ENCODE measurements around the gene RUNX1. TPM values are rescaled to one million over a fixed set of nuclear protein-coding genes. Genes with fewer than 3 reads are reported as not detected.

The RUNX1 gene
- total RNA-seq, 1 donor from 2014 or later, result 92.1 TPM

GRCh38 chr21:35014302-35015041 is 34.6 kb downstream of the RUNX1 start:
- TF ChIP-seq CTCF (IDR thresholded peaks at IDR 0.05), result no peak
- Mint-ChIP-seq H3K27me3 (no peaks in the 10 kb centered on the region), H3K9me3 (no peaks in the 10 kb centered on the region), H3K4me3 (no peak overlapping the region), H3K27ac (no peak overlapping the region), H3K4me1 (peaks cover 17% of the 10 kb centered on the region), H3K36me3 (ENCODE audit: low read depth) (peaks cover 43% of the 10 kb centered on the region)
- ChIA-PET POLR2A (interaction anchor here (1.3 kb wide), 1 partner anchor 11 kb away, joined by 4 read pairs; no protein-coding TSS in a partner anchor), CTCF (no interaction called here)
- ATAC-seq (ENCODE audit: low read depth) (no peak), DNase-seq (no peak)
- intact Hi-C loops (cut with micrococcal nuclease), result no loop called here

GRCh38 chr21:35011681-35012080 is 37.4 kb downstream of the RUNX1 start:
- ChIA-PET POLR2A (interaction anchor here (1.2 kb wide), 1 partner anchor 10 kb away, joined by 3 read pairs; no protein-coding TSS in a partner anchor), CTCF (no interaction called here)
- DNase-seq (no peak), ATAC-seq (ENCODE audit: low read depth) (no peak)
- intact Hi-C loops (cut with micrococcal nuclease), result no loop called here
- Mint-ChIP-seq H3K9me3 (no peaks in the 10 kb centered on the region), H3K4me1 (peaks cover 22% of the 10 kb centered on the region), H3K27ac (no peak overlapping the region), H3K27me3 (no peaks in the 10 kb centered on the region), H3K4me3 (no peak overlapping the region), H3K36me3 (ENCODE audit: low read depth) (peaks cover 47% of the 10 kb centered on the region)
- TF ChIP-seq CTCF (IDR thresholded peaks at IDR 0.05), result no peak

GRCh38 chr21:35010447-35010846 is 38.7 kb downstream of the RUNX1 start:
- peaks cover 53% of the 10 kb centered on the region for H3K36me3 Mint-ChIP-seq (ENCODE audit: low read depth)
- H3K27ac Mint-ChIP-seq, result no peak overlapping the region
- no peak overlapping the region for H3K4me3 Mint-ChIP-seq
- H3K27me3 Mint-ChIP-seq, result no peaks in the 10 kb centered on the region
- H3K9me3 Mint-ChIP-seq, result no peaks in the 10 kb centered on the region
- no peak for DNase-seq
- POLR2A ChIA-PET, result interaction anchor here (0.8 kb wide), 1 partner anchor 95 kb away, joined by 3 read pairs; no protein-coding TSS in a partner anchor
- intact Hi-C loops (cut with micrococcal nuclease), result no loop called here
- CTCF ChIA-PET, result no interaction called here
- no peak for ATAC-seq (ENCODE audit: low read depth)
- H3K4me1 Mint-ChIP-seq, result peaks cover 21% of the 10 kb centered on the region
- TF ChIP-seq CTCF (IDR thresholded peaks at IDR 0.05), result no peak

GRCh38 chr21:35007348-35007747 is 41.8 kb downstream of the RUNX1 start:
- TF ChIP-seq CTCF (IDR thresholded peaks at IDR 0.05), result no peak
- POLR2A ChIA-PET, result no interaction called here
- Mint-ChIP-seq H3K9me3 (no peaks in the 10 kb centered on the region), H3K36me3 (ENCODE audit: low read depth) (peaks cover 48% of the 10 kb centered on the region), H3K27ac (no peak overlapping the region), H3K4me3 (no peak overlapping the region), H3K27me3 (no peaks in the 10 kb centered on the region), H3K4me1 (peaks cover 21% of the 10 kb centered on the region)
- no peak for ATAC-seq (ENCODE audit: low read depth)
- intact Hi-C loops (cut with micrococcal nuclease), result no loop called here
- CTCF ChIA-PET, result no interaction called here
- no peak for DNase-seq

GRCh38 chr21:35006771-35007170 is 42.3 kb downstream of the RUNX1 start:
- no peaks in the 10 kb centered on the region for H3K9me3 Mint-ChIP-seq
- TF ChIP-seq CTCF (IDR thresholded peaks at IDR 0.05), result no peak
- H3K4me1 Mint-ChIP-seq, result peaks cover 20% of the 10 kb centered on the region
- intact Hi-C loops (cut with micrococcal nuclease), result no loop called here
- POLR2A ChIA-PET, result no interaction called here
- CTCF ChIA-PET, result no interaction called here
- DNase-seq (no peak), ATAC-seq (ENCODE audit: low read depth) (no peak)
- H3K4me3 Mint-ChIP-seq, result no peak overlapping the region
- no peak overlapping the region for H3K27ac Mint-ChIP-seq
- H3K36me3 Mint-ChIP-seq (ENCODE audit: low read depth), result peaks cover 48% of the 10 kb centered on the region
- no peaks in the 10 kb centered on the region for H3K27me3 Mint-ChIP-seq

Data from activated B cell treated with CpG ODN at 0.5 μM for 24 hours (primary cell).